Activated naive CD8-positive, alpha-beta T cell (primary cell): Measurements from ENCODE around the gene RBL1.
"Not testable (repeated sequence)": the region's sequence is repeated elsewhere in the genome, so short reads cannot be mapped to it uniquely, and the experiment has no call there.

Source experiments
- H3K27ac Mint-ChIP-seq: one replicate; pipeline ENCODE4 v1.8.0; 2021; ENCODE audit warnings: mixed read lengths
- H3K27me3 Mint-ChIP-seq: one replicate; pipeline ENCODE4 v1.8.0; 2021; ENCODE audit warnings: mixed read lengths
- H3K36me3 Mint-ChIP-seq: one replicate; pipeline ENCODE4 v1.8.0; 2021; ENCODE audit warnings: mixed read lengths
- H3K4me1 Mint-ChIP-seq: one replicate; pipeline ENCODE4 v1.8.0; 2021; ENCODE audit warnings: low read depth, mixed read lengths
- H3K4me3 Mint-ChIP-seq: one replicate; pipeline ENCODE4 v1.8.0; 2021; ENCODE audit warnings: mild to moderate bottlenecking, mixed read lengths
- H3K9me3 Mint-ChIP-seq: one replicate; pipeline ENCODE4 v1.8.0; 2021; ENCODE audit warnings: low read depth, mixed read lengths

RBL1 gene

GRCh38 chr20:37042986-37043972 lies 52.5 kb downstream of the RBL1 start:
- H3K36me3 Mint-ChIP-seq = peaks cover 29% of the 10 kb centered on the region
- peak overlapping the region; percentile 97 for H3K27ac Mint-ChIP-seq
- H3K9me3 Mint-ChIP-seq = no peaks in the 10 kb centered on the region
- peak overlapping the region; percentile 89 for H3K4me3 Mint-ChIP-seq
- H3K27me3 Mint-ChIP-seq = no peaks in the 10 kb centered on the region
- H3K4me1 Mint-ChIP-seq = peaks cover 24% of the 10 kb centered on the region

- not testable (repeated sequence) for H3K27me3 Mint-ChIP-seq, H3K9me3 Mint-ChIP-seq, H3K4me3 Mint-ChIP-seq
- Mint-ChIP-seq H3K27ac (peak overlapping the region; percentile 22), H3K4me1 (peaks cover 16% of the 10 kb centered on the region), H3K36me3 (peaks cover 23% of the 10 kb centered on the region)
Measured at GRCh38 chr20:37039366-37039765, 56.4 kb downstream of the RBL1 start.

GRCh38 chr20:37032077-37032476 lies 63.7 kb downstream of the RBL1 start:
- H3K4me1 Mint-ChIP-seq = peaks cover 2% of the 10 kb centered on the region
- H3K27ac Mint-ChIP-seq = no peak overlapping the region
- peaks cover 21% of the 10 kb centered on the region for H3K36me3 Mint-ChIP-seq
- H3K27me3 Mint-ChIP-seq = no peaks in the 10 kb centered on the region
- H3K4me3 Mint-ChIP-seq = no peak overlapping the region
- H3K9me3 Mint-ChIP-seq = no peaks in the 10 kb centered on the region

- Mint-ChIP-seq H3K36me3 (peaks cover 12% of the 10 kb centered on the region), H3K27ac (no peak overlapping the region), H3K9me3 (no peaks in the 10 kb centered on the region), H3K27me3 (no peaks in the 10 kb centered on the region), H3K4me3 (no peak overlapping the region), H3K4me1 (peaks cover 15% of the 10 kb centered on the region)
Measured at GRCh38 chr20:37020636-37021035, 75.2 kb downstream of the RBL1 start.

- H3K4me1 Mint-ChIP-seq = peaks cover 39% of the 10 kb centered on the region
- H3K9me3 Mint-ChIP-seq, H3K27me3 Mint-ChIP-seq, H3K27ac Mint-ChIP-seq, H3K36me3 Mint-ChIP-seq, H3K4me3 Mint-ChIP-seq: not testable (repeated sequence)
Measured at GRCh38 chr20:37012631-37013030, 83.2 kb downstream of the RBL1 start.

GRCh38 chr20:37011858-37012257 lies 83.9 kb downstream of the RBL1 start:
- H3K36me3 Mint-ChIP-seq, H3K4me3 Mint-ChIP-seq, H3K9me3 Mint-ChIP-seq, H3K27ac Mint-ChIP-seq, H3K27me3 Mint-ChIP-seq: not testable (repeated sequence)
- H3K4me1 Mint-ChIP-seq = peaks cover 33% of the 10 kb centered on the region

- no peaks in the 10 kb centered on the region for H3K36me3 Mint-ChIP-seq
- H3K27ac Mint-ChIP-seq = no peak overlapping the region
- no peak overlapping the region for H3K4me3 Mint-ChIP-seq
- peaks cover 29% of the 10 kb centered on the region for H3K4me1 Mint-ChIP-seq
- no peaks in the 10 kb centered on the region for H3K27me3 Mint-ChIP-seq
- H3K9me3 Mint-ChIP-seq = no peaks in the 10 kb centered on the region
Measured at GRCh38 chr20:37011147-37011546, 84.7 kb downstream of the RBL1 start.

- no peaks in the 10 kb centered on the region for H3K9me3 Mint-ChIP-seq
- H3K4me1 Mint-ChIP-seq = peaks cover 22% of the 10 kb centered on the region
- peaks cover 8% of the 10 kb centered on the region for H3K36me3 Mint-ChIP-seq
- H3K27me3 Mint-ChIP-seq = no peaks in the 10 kb centered on the region
- H3K4me3 Mint-ChIP-seq = no peak overlapping the region
- peak overlapping the region; percentile 88 for H3K27ac Mint-ChIP-seq
Measured at GRCh38 chr20:37007898-37008649, 87.7 kb downstream of the RBL1 start.

- H3K36me3 Mint-ChIP-seq, H3K27me3 Mint-ChIP-seq, H3K4me3 Mint-ChIP-seq, H3K9me3 Mint-ChIP-seq, H3K27ac Mint-ChIP-seq: not testable (repeated sequence)
- H3K4me1 Mint-ChIP-seq = peaks cover 21% of the 10 kb centered on the region
Measured at GRCh38 chr20:37005062-37005942, 90.5 kb downstream of the RBL1 start.

GRCh38 chr20:37001634-37002033 lies 94.2 kb downstream of the RBL1 start:
- H3K36me3 Mint-ChIP-seq, H3K27ac Mint-ChIP-seq: not testable (repeated sequence)

GRCh38 chr20:37000171-37000570 lies 95.6 kb downstream of the RBL1 start:
- H3K27ac Mint-ChIP-seq, H3K27me3 Mint-ChIP-seq, H3K9me3 Mint-ChIP-seq, H3K4me3 Mint-ChIP-seq: not testable (repeated sequence)
- H3K4me1 Mint-ChIP-seq = peaks cover 10% of the 10 kb centered on the region
- peaks cover 13% of the 10 kb centered on the region for H3K36me3 Mint-ChIP-seq

More at GRCh38 chr20:37001634-37002033, 94.2 kb downstream of the RBL1 start:
- H3K4me1 Mint-ChIP-seq = peaks cover 10% of the 10 kb centered on the region
- H3K4me3 Mint-ChIP-seq, H3K9me3 Mint-ChIP-seq, H3K27me3 Mint-ChIP-seq: not testable (repeated sequence)

- H3K4me3 Mint-ChIP-seq = no peak overlapping the region
- H3K27me3 Mint-ChIP-seq = no peaks in the 10 kb centered on the region
- H3K4me1 Mint-ChIP-seq = peaks cover 13% of the 10 kb centered on the region
- no peaks in the 10 kb centered on the region for H3K9me3 Mint-ChIP-seq
- H3K27ac Mint-ChIP-seq = peak overlapping the region; percentile 50
- H3K36me3 Mint-ChIP-seq = peaks cover 22% of the 10 kb centered on the region
Measured at GRCh38 chr20:36998652-36999051, 97.1 kb downstream of the RBL1 start.

GRCh38 chr20:36997121-36997520 lies 98.7 kb downstream of the RBL1 start:
- H3K4me3 Mint-ChIP-seq = no peak overlapping the region
- no peaks in the 10 kb centered on the region for H3K27me3 Mint-ChIP-seq
- no peak overlapping the region for H3K27ac Mint-ChIP-seq
- no peaks in the 10 kb centered on the region for H3K9me3 Mint-ChIP-seq
- H3K36me3 Mint-ChIP-seq = peaks cover 24% of the 10 kb centered on the region
- H3K4me1 Mint-ChIP-seq = peaks cover 14% of the 10 kb centered on the region

GRCh38 chr20:36994221-36994620 lies 101.6 kb downstream of the RBL1 start:
- H3K9me3 Mint-ChIP-seq, H3K27ac Mint-ChIP-seq, H3K27me3 Mint-ChIP-seq, H3K4me3 Mint-ChIP-seq: not testable (repeated sequence)
- H3K4me1 Mint-ChIP-seq = peaks cover 31% of the 10 kb centered on the region
- peaks cover 29% of the 10 kb centered on the region for H3K36me3 Mint-ChIP-seq
